ENCODE results near the gene TRAPPC1.

DNA sequence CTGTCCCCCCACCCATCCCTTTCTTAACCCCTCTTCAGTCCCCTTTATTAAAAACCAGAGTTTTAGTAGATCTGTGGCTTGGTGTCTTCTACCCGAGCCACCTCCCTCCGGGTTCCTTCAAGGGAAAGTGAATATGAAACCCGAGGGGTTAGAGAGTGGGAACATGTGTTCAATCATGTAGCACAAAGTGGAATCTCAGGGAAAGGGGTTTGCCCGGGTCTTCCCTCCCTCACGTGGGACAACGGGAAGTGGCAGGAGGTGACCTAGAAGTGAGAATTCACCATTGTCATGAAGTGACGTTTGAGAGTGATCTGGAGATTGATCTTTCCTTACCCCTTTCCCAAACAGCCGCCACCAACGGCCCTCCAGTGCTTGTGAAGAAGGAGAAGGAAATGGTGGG lies 20.6 kb downstream of the TRAPPC1 start:
- TF ChIP-seq, protein P1, sequence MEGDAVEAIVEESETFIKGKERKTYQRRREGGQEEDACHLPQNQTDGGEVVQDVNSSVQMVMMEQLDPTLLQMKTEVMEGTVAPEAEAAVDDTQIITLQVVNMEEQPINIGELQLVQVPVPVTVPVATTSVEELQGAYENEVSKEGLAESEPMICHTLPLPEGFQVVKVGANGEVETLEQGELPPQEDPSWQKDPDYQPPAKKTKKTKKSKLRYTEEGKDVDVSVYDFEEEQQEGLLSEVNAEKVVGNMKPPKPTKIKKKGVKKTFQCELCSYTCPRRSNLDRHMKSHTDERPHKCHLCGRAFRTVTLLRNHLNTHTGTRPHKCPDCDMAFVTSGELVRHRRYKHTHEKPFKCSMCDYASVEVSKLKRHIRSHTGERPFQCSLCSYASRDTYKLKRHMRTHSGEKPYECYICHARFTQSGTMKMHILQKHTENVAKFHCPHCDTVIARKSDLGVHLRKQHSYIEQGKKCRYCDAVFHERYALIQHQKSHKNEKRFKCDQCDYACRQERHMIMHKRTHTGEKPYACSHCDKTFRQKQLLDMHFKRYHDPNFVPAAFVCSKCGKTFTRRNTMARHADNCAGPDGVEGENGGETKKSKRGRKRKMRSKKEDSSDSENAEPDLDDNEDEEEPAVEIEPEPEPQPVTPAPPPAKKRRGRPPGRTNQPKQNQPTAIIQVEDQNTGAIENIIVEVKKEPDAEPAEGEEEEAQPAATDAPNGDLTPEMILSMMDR (conservative IDR thresholded peaks at IDR 0.05; ENCODE audit: low read depth, low read length): no peak
- TF ChIP-seq EZH2 (IDR thresholded peaks at IDR 0.05; ENCODE audit: low read length, unreplicated experiment): no peak
